Measurements from ENCODE around the gene RALA.
"Not testable (repeated sequence)": the region's sequence is repeated elsewhere in the genome, so short reads cannot be mapped to it uniquely, and the experiment has no call there.

RALA gene

GRCh38 chr7:39721919-39722597 lies 98.7 kb downstream of the RALA start:
- DNase-seq (ENCODE audit: low read depth in 2 of 3, low spot score in 1 of 3): no peak

- no peak for DNase-seq (ENCODE audit: low read depth in 2 of 3, low spot score in 1 of 3)
Measured at GRCh38 chr7:39727231-39728012, 104.0 kb downstream of the RALA start.

GRCh38 chr7:39732837-39733804 lies 109.7 kb downstream of the RALA start:
- DNase-seq (ENCODE audit: low read depth in 2 of 3, low spot score in 1 of 3): peak; percentile 96 to 99 (median 97)

- no peak for DNase-seq (ENCODE audit: low read depth in 2 of 3, low spot score in 1 of 3)
Measured at GRCh38 chr7:39733881-39734632, 110.7 kb downstream of the RALA start.

- DNase-seq (ENCODE audit: low read depth in 2 of 3, low spot score in 1 of 3): no peak
Measured at GRCh38 chr7:39734633-39735004, 111.2 kb downstream of the RALA start.

- peak in 2 of 3 donors; percentile 10 to 15 for DNase-seq (ENCODE audit: low read depth in 2 of 3, low spot score in 1 of 3)
Measured at GRCh38 chr7:39735903-39736302, 112.5 kb downstream of the RALA start.

- peak; percentile 29 to 45 (median 44) for DNase-seq (ENCODE audit: low read depth in 2 of 3, low spot score in 1 of 3)
Measured at GRCh38 chr7:39741942-39742623, 118.7 kb downstream of the RALA start.

GRCh38 chr7:39744620-39745019 lies 121.2 kb downstream of the RALA start:
- no peak for DNase-seq (ENCODE audit: low read depth in 2 of 3, low spot score in 1 of 3)

GRCh38 chr7:39745320-39745719 lies 121.9 kb downstream of the RALA start:
- DNase-seq (ENCODE audit: low read depth in 2 of 3, low spot score in 1 of 3): no peak

- peak; percentile 17 to 55 (median 46) for DNase-seq (ENCODE audit: low read depth in 2 of 3, low spot score in 1 of 3)
Measured at GRCh38 chr7:39746103-39746819, 122.9 kb downstream of the RALA start.

- DNase-seq (ENCODE audit: low read depth in 2 of 3, low spot score in 1 of 3): no peak
Measured at GRCh38 chr7:39749177-39749576, 125.8 kb downstream of the RALA start.

- DNase-seq (ENCODE audit: low read depth in 2 of 3, low spot score in 1 of 3): no peak
Measured at GRCh38 chr7:39749717-39750116, 126.3 kb downstream of the RALA start.

- DNase-seq (ENCODE audit: low read depth in 2 of 3, low spot score in 1 of 3): no peak
Measured at GRCh38 chr7:39750253-39751077, 127.1 kb downstream of the RALA start.

- DNase-seq (ENCODE audit: low read depth in 2 of 3, low spot score in 1 of 3): not testable (repeated sequence)
Measured at GRCh38 chr7:39753237-39753636, 129.9 kb downstream of the RALA start.

- no peak for DNase-seq (ENCODE audit: low read depth in 2 of 3, low spot score in 1 of 3)
Measured at GRCh38 chr7:39753823-39754325, 130.5 kb downstream of the RALA start.

- DNase-seq (ENCODE audit: low read depth in 2 of 3, low spot score in 1 of 3): no peak
Measured at GRCh38 chr7:39754326-39755120, 131.2 kb downstream of the RALA start.

GRCh38 chr7:39757604-39758003 lies 134.2 kb downstream of the RALA start:
- no peak for DNase-seq (ENCODE audit: low read depth in 2 of 3, low spot score in 1 of 3)

All from stimulated activated CD4-positive, alpha-beta T cell treated with anti-CD3 and anti-CD28 coated beads, Interleukin-12 subunit alpha, Interleukin-12 subunit beta, amount 100 ng/mL, for 48 hours (primary cell).